Calu3 (cell line): ENCODE data around the gene NTRK1. TPM values are rescaled to one million over a fixed set of nuclear protein-coding genes. Genes with fewer than 3 reads are reported as not detected.

Experiments used
- BruUV-seq: library from RNA; stranded (reverse); fragments of 400-500 nt; replicated peaks from 2 replicates; lab custom pipeline; 2021; lab: Mats Ljungman, UMichigan
- CTCF ChIA-PET: fragments of 300-600 bp; sonication (Branson Sonifier 250); formaldehyde crosslinking; loops from one replicate; lab custom pipeline; 2022; ENCODE audit warnings: antibody characterized with exemption; lab: Charles Lee
- DNase-seq: peaks from one replicate; pipeline ENCODE4 v3.0.0; 2022
- H3K27ac Mint-ChIP-seq: one replicate; pipeline ENCODE4 v1.8.0; 2022; ENCODE audit warnings: mixed read lengths; ENCODE audit not compliant: unreplicated experiment
- H3K27me3 Mint-ChIP-seq: one replicate; pipeline ENCODE4 v1.8.0; 2022; ENCODE audit warnings: mixed read lengths; ENCODE audit not compliant: unreplicated experiment
- H3K36me3 Mint-ChIP-seq: one replicate; pipeline ENCODE4 v1.8.0; 2022; ENCODE audit warnings: mild to moderate bottlenecking, moderate library complexity, mixed read lengths; ENCODE audit not compliant: insufficient read depth, unreplicated experiment
- H3K4me1 Mint-ChIP-seq: one replicate; pipeline ENCODE4 v1.8.0; 2022; ENCODE audit warnings: mild to moderate bottlenecking, low read depth, mixed read lengths; ENCODE audit not compliant: unreplicated experiment
- H3K4me3 Mint-ChIP-seq: one replicate; pipeline ENCODE4 v1.8.0; 2022; ENCODE audit warnings: mild to moderate bottlenecking, low read depth, moderate library complexity, mixed read lengths; ENCODE audit not compliant: unreplicated experiment
- H3K9me3 Mint-ChIP-seq: one replicate; pipeline ENCODE4 v1.8.0; 2022; ENCODE audit warnings: low read depth, mixed read lengths; ENCODE audit not compliant: unreplicated experiment
- CTCF ChIP-seq: fragments of 200-600 bp; IDR thresholded peaks from one replicate; pipeline ENCODE4 v1.8.0; 2022; ENCODE audit warnings: antibody characterized with exemption; ENCODE audit not compliant: unreplicated experiment
- intact Hi-C: fragments of 100-400 bp; cut with micrococcal nuclease; formaldehyde crosslinking; loops from one replicate; pipeline ENCODE4 v1.10.0; 2022; ENCODE audit not compliant: unreplicated experiment
- total RNA-seq: library from RNA; stranded (reverse); gene quantifications from 2 replicates; pipeline ENCODE4 v1.2.3, GENCODE V29; 2022

NTRK1 gene
- total RNA-seq, 1 experiment from 2014 or later: not detected

DNA sequence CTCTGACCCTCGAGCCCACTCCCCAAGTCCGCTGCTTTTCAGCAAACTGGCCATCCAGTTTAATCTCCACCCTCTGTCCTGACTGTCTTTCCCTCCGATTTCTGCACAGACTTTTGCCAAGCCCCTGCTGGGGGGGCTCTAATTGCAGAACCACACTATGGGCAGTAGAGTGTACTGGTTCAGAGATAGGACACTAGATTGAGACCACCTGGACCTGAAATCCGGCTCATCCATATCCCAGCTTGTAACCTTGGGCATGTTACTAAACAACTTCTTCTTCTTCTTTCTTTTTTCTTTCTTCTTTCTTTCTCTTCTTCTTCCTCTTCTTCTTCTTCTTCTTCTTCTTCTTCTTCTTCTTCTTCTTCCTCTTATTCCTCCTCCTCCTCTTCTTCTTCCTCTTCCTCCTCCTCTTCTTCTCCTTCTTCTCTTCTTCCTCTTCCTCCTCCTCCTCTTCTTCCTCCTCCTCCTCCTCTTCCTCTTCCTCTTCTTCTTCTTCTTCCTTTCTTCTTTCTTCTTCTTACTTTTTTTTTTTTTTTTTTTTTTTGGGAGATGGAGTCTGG, 67.5 kb downstream of the NTRK1 start:
- Mint-ChIP-seq H3K27me3 (peaks cover 89% of the 10 kb centered on the region), H3K4me1 (peaks cover 7% of the 10 kb centered on the region), H3K9me3 (no peaks in the 10 kb centered on the region), H3K36me3 (peaks cover 10% of the 10 kb centered on the region), H3K27ac (no peak overlapping the region), H3K4me3 (peak overlapping the region; percentile 11)
- CTCF ChIA-PET: interaction anchor here (0.6 to 1.7 kb wide), 25 partner anchors 9 to 304 kb away, joined by 3 to 19 read pairs (median 4); partner anchors contain the start of genes HDGF, ISG20L2, METTL25B and MRPL24
- peak; percentile 4 for TF ChIP-seq CTCF
- intact Hi-C loops: loop anchor here (1.0 kb wide), 1 partner anchor 36 kb away; no protein-coding TSS in a partner anchor
- DNase-seq: no peak
- no TSS peak for BruUV-seq

GRCh38 chr1:156929596-156930238, 69.1 kb downstream of the NTRK1 start:
- no peak for DNase-seq
- Mint-ChIP-seq H3K9me3 (no peaks in the 10 kb centered on the region), H3K4me3 (no peak overlapping the region), H3K27ac (no peak overlapping the region), H3K27me3 (peaks cover 73% of the 10 kb centered on the region), H3K36me3 (peaks cover 15% of the 10 kb centered on the region), H3K4me1 (peaks cover 7% of the 10 kb centered on the region)
- BruUV-seq: no TSS peak
- intact Hi-C loops: no loop called here
- TF ChIP-seq CTCF: no peak
- CTCF ChIA-PET: interaction anchor here (0.6 kb wide), 1 partner anchor 209 kb away, joined by 3 read pairs; no protein-coding TSS in a partner anchor

- no peaks in the 10 kb centered on the region for H3K9me3 Mint-ChIP-seq
- H3K4me1 Mint-ChIP-seq: peaks cover 7% of the 10 kb centered on the region
- CTCF ChIA-PET: interaction anchor here (0.6 kb wide), 1 partner anchor 210 kb away, joined by 3 read pairs; no protein-coding TSS in a partner anchor
- no TSS peak for BruUV-seq
- intact Hi-C loops: no loop called here
- no peak overlapping the region for H3K4me3 Mint-ChIP-seq
- H3K27me3 Mint-ChIP-seq: peaks cover 65% of the 10 kb centered on the region
- TF ChIP-seq CTCF: no peak
- peak overlapping the region; percentile 6 for H3K27ac Mint-ChIP-seq
- peaks cover 15% of the 10 kb centered on the region for H3K36me3 Mint-ChIP-seq
- DNase-seq: no peak
These were observed 69.8 kb downstream of the NTRK1 start for GRCh38 chr1:156930483-156930882.

Other genes starting within 250 kb of the NTRK1 start
- gene HAPLN2, start 241.4 kb upstream of the NTRK1 start, total RNA-seq: 0.27 TPM in 1 of 2 replicates, not detected in the other
- not detected in 2 replicates for gene BCAN, start 218.7 kb upstream of the NTRK1 start, total RNA-seq
- gene NES, start 183.5 kb upstream of the NTRK1 start, total RNA-seq: 6.1 and 7.4 TPM in 2 replicates
- 17.6 and 27.3 TPM in 2 replicates for gene CRABP2, start 155.3 kb upstream of the NTRK1 start, total RNA-seq
- 52.7 and 63.8 TPM in 2 replicates for gene METTL25B, start 132.4 kb upstream of the NTRK1 start, total RNA-seq
- 60.9 and 61.6 TPM in 2 replicates for gene ISG20L2, start 132.1 kb upstream of the NTRK1 start, total RNA-seq
- gene MRPL24, start 119.8 kb upstream of the NTRK1 start, total RNA-seq: 130 and 138 TPM in 2 replicates
- 437 and 470 TPM in 2 replicates for gene HDGF, start 109.2 kb upstream of the NTRK1 start, total RNA-seq
- gene PRCC, start 93.3 kb upstream of the NTRK1 start, total RNA-seq: 72.8 and 80.4 TPM in 2 replicates
- 2.9 and 3.1 TPM in 2 replicates for gene SH2D2A, start 44.0 kb upstream of the NTRK1 start, total RNA-seq
- not detected in 2 replicates for gene INSRR, start 1.7 kb upstream of the NTRK1 start, total RNA-seq
- 3.0 and 3.2 TPM in 2 replicates for gene PEAR1, start 32.9 kb downstream of the NTRK1 start, total RNA-seq
- not detected in 2 replicates for gene LRRC71, start 59.8 kb downstream of the NTRK1 start, total RNA-seq
- gene ARHGEF11, start 184.9 kb downstream of the NTRK1 start, total RNA-seq: 44.1 and 46.6 TPM in 2 replicates
- not detected in 2 replicates for gene ETV3L, start 238.9 kb downstream of the NTRK1 start, total RNA-seq